Measurements from ENCODE around the gene UGT2B10.

The UGT2B10 gene

GRCh38 chr4:68871809-68872642 is 56.2 kb downstream of the UGT2B10 start:
- no peak for DNase-seq (ENCODE audit: low spot score)

- no peak for DNase-seq (ENCODE audit: low spot score)
Measured at GRCh38 chr4:68872643-68873502, 57.1 kb downstream of the UGT2B10 start.

- no peak for DNase-seq (ENCODE audit: low spot score)
Measured at GRCh38 chr4:68874507-68874906, 58.7 kb downstream of the UGT2B10 start.

GRCh38 chr4:68877555-68877954 is 61.8 kb downstream of the UGT2B10 start:
- no peak for DNase-seq (ENCODE audit: low spot score)

- no peak for DNase-seq (ENCODE audit: low spot score)
Measured at GRCh38 chr4:68878048-68878447, 62.3 kb downstream of the UGT2B10 start.
